GM18870 (cell line): ENCODE data around the gene TMEM163.
"Not testable (repeated sequence)": the region's sequence is repeated elsewhere in the genome, so short reads cannot be mapped to it uniquely, and the experiment has no call there.

ENCODE experiments used
- ATAC-seq: cut with Tn5 transposase; IDR thresholded peaks from one replicate; pipeline ENCODE4 v1.9.1; 2021; ENCODE audit warnings: moderate library complexity; ENCODE audit not compliant: unreplicated experiment

TMEM163 gene

GRCh38 chr2:134718817-134719814 is at the start of gene TMEM163:
TMEM163 (minus strand) TSS chr2:134719000.
- no peak for ATAC-seq

- no peak for ATAC-seq
Observed at GRCh38 chr2:134766583-134766982, 47.8 kb upstream of the TMEM163 start.

- ATAC-seq: no peak
Observed at GRCh38 chr2:134765987-134766386, 47.2 kb upstream of the TMEM163 start.

GRCh38 chr2:134764164-134764563 is 45.4 kb upstream of the TMEM163 start:
- ATAC-seq: no peak

GRCh38 chr2:134763164-134763710 is 44.4 kb upstream of the TMEM163 start:
- no peak for ATAC-seq

- ATAC-seq: no peak
Observed at GRCh38 chr2:134762508-134762907, 43.7 kb upstream of the TMEM163 start.

GRCh38 chr2:134760385-134760784 is 41.6 kb upstream of the TMEM163 start:
- ATAC-seq: no peak

GRCh38 chr2:134758633-134759032 is 39.8 kb upstream of the TMEM163 start:
- ATAC-seq: peak; percentile 93

- not testable (repeated sequence) for ATAC-seq
Observed at GRCh38 chr2:134751981-134752380, 33.2 kb upstream of the TMEM163 start.

GRCh38 chr2:134745546-134745945 is 26.7 kb upstream of the TMEM163 start:
- no peak for ATAC-seq

- ATAC-seq: no peak
Observed at GRCh38 chr2:134745023-134745422, 26.2 kb upstream of the TMEM163 start.

GRCh38 chr2:134739879-134740301 is 21.1 kb upstream of the TMEM163 start:
- peak; percentile 98 for ATAC-seq

- ATAC-seq: no peak
Observed at GRCh38 chr2:134739236-134739878, 20.6 kb upstream of the TMEM163 start.

- no peak for ATAC-seq
Observed at GRCh38 chr2:134738141-134738870, 19.5 kb upstream of the TMEM163 start.

- no peak for ATAC-seq
Observed at GRCh38 chr2:134737671-134738070, 18.9 kb upstream of the TMEM163 start.

- ATAC-seq: no peak
Observed at GRCh38 chr2:134736167-134736880, 17.5 kb upstream of the TMEM163 start.

GRCh38 chr2:134728163-134728562 is 9.4 kb upstream of the TMEM163 start:
- ATAC-seq: no peak

- ATAC-seq: no peak
Observed at GRCh38 chr2:134727385-134727784, 8.6 kb upstream of the TMEM163 start.

- ATAC-seq: no peak
Observed at GRCh38 chr2:134726645-134727044, 7.8 kb upstream of the TMEM163 start.

GRCh38 chr2:134725876-134726275 is 7.1 kb upstream of the TMEM163 start:
- no peak for ATAC-seq
